HG02973 (cell line): ENCODE data around the gene LENG8.

Experiments used
- ATAC-seq: cut with Tn5 transposase; IDR thresholded peaks from one replicate; pipeline ENCODE4 v1.9.1; 2021; ENCODE audit warnings: moderate library complexity; ENCODE audit not compliant: unreplicated experiment

LENG8 gene

GRCh38 chr19:54422136-54422535 lies 26.9 kb upstream of the LENG8 start:
- no peak for ATAC-seq

GRCh38 chr19:54424201-54424600 lies 24.8 kb upstream of the LENG8 start:
- no peak for ATAC-seq

- no peak for ATAC-seq
Measured at GRCh38 chr19:54424660-54425381, 24.2 kb upstream of the LENG8 start.

GRCh38 chr19:54425382-54425723 lies 23.6 kb upstream of the LENG8 start:
- no peak for ATAC-seq

- ATAC-seq = no peak
Measured at GRCh38 chr19:54426291-54426931, 22.6 kb upstream of the LENG8 start.

- no peak for ATAC-seq
Measured at GRCh38 chr19:54427586-54427985, 21.4 kb upstream of the LENG8 start.

GRCh38 chr19:54428323-54429175 lies 20.4 kb upstream of the LENG8 start:
- ATAC-seq = no peak

GRCh38 chr19:54429176-54429495 lies 19.9 kb upstream of the LENG8 start:
- no peak for ATAC-seq

GRCh38 chr19:54429545-54430227 lies 19.3 kb upstream of the LENG8 start:
- ATAC-seq = no peak

GRCh38 chr19:54430306-54431254 lies 18.4 kb upstream of the LENG8 start:
- no peak for ATAC-seq

GRCh38 chr19:54431255-54431838 lies 17.7 kb upstream of the LENG8 start:
- no peak for ATAC-seq

- no peak for ATAC-seq
Measured at GRCh38 chr19:54432144-54432738, 16.8 kb upstream of the LENG8 start.

- no peak for ATAC-seq
Measured at GRCh38 chr19:54433697-54434096, 15.3 kb upstream of the LENG8 start.

GRCh38 chr19:54434112-54434872 lies 14.7 kb upstream of the LENG8 start:
- ATAC-seq = no peak

GRCh38 chr19:54434873-54435214 lies 14.2 kb upstream of the LENG8 start:
- no peak for ATAC-seq

GRCh38 chr19:54435551-54436016 lies 13.4 kb upstream of the LENG8 start:
- no peak for ATAC-seq

- ATAC-seq = no peak
Measured at GRCh38 chr19:54436031-54436523, 12.9 kb upstream of the LENG8 start.

- ATAC-seq = no peak
Measured at GRCh38 chr19:54436628-54437252, 12.3 kb upstream of the LENG8 start.
